ENCODE measurements around the gene TBC1D2B. TPM values are rescaled to one million over a fixed set of nuclear protein-coding genes. Genes with fewer than 3 reads are reported as not detected.

Gene TBC1D2B
- total RNA-seq, 1 experiment from 2014 or later, result 20.1 TPM

GRCh38 chr15:78108300-78109084 lies 31.0 kb upstream of the TBC1D2B start:
- Histone ChIP-seq H3K9ac (ENCODE audit: low read length) (no peak overlapping the region), H3K36me3 (ENCODE audit: insufficient read depth, low read length) (no peaks in the 10 kb centered on the region), H3K4me3 (ENCODE audit: low read length) (no peak overlapping the region), H3K79me2 (ENCODE audit: low read length) (no peaks in the 10 kb centered on the region), H3K4me1 (ENCODE audit: low read length) (no peaks in the 10 kb centered on the region), H3K27me3 (ENCODE audit: low read length) (no peaks in the 10 kb centered on the region), H4K20me1 (ENCODE audit: insufficient read depth, low read depth, low read length) (no peaks in the 10 kb centered on the region), H2AFZ (ENCODE audit: low read length) (no peak overlapping the region), H3K9me3 (ENCODE audit: low read length) (no peaks in the 10 kb centered on the region), H3K9me2 (replicated peaks; ENCODE audit: insufficient read depth, low read length) (no peaks in the 10 kb centered on the region), H3K4me2 (ENCODE audit: low read depth, low read length, poor library complexity, severe bottlenecking) (no peak overlapping the region), H3K27ac (ENCODE audit: low read length) (no peak overlapping the region)
- DNase-seq, result peak; percentile 92

- no peak overlapping the region for H3K4me2 ChIP-seq (ENCODE audit: low read depth, low read length, poor library complexity, severe bottlenecking)
- DNase-seq, result no peak
- no peaks in the 10 kb centered on the region for H3K4me1 ChIP-seq (ENCODE audit: low read length)
- no peaks in the 10 kb centered on the region for H3K27me3 ChIP-seq (ENCODE audit: low read length)
- H3K4me3 ChIP-seq (ENCODE audit: low read length), result no peak overlapping the region
- no peaks in the 10 kb centered on the region for H3K79me2 ChIP-seq (ENCODE audit: low read length)
- H3K27ac ChIP-seq (ENCODE audit: low read length), result no peak overlapping the region
- H3K9ac ChIP-seq (ENCODE audit: low read length), result no peak overlapping the region
- no peaks in the 10 kb centered on the region for H3K9me2 ChIP-seq (replicated peaks; ENCODE audit: insufficient read depth, low read length)
- H4K20me1 ChIP-seq (ENCODE audit: insufficient read depth, low read depth, low read length), result no peaks in the 10 kb centered on the region
- no peaks in the 10 kb centered on the region for H3K9me3 ChIP-seq (ENCODE audit: low read length)
- no peaks in the 10 kb centered on the region for H3K36me3 ChIP-seq (ENCODE audit: insufficient read depth, low read length)
- H2AFZ ChIP-seq (ENCODE audit: low read length), result no peak overlapping the region
Measured at GRCh38 chr15:78107471-78107870, 30.0 kb upstream of the TBC1D2B start.

DNA sequence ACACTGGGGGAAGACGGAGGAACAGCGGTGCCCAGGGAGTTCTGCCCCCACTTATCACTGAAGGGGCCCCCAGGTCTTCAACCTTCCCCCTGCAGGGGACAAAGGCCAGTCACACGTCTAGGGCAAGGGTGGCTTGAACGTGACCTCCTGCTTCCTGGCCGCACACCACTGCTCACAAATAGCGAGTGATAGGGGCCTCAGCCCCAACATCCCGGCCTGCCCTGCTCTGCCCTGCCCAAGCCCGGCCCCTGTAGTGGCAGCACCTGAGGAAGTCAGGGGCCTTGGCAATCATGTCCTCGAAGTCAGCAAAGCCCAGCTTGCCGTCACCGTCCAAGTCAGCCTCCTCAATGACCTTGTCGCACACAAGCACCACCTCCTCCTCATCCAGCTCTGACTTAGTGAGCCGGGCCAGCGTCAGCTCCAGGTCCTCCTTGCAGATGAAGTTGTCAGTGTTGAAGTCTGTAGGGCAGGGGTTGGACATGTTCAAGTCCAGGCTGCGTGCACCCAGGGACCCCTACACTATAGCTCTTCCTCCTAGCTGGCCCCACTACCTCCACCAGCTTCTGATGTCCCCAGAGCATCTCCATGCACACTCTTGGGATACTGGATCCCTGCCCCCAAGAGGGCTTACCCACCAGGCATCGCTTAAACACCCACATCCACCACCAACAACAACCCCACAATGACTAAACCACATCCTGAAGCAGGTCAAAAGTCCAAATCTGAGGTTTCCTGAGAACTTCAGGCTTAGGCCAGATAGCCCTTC lies 28.1 kb upstream of the TBC1D2B start:
- Histone ChIP-seq H3K4me1 (ENCODE audit: low read length) (no peaks in the 10 kb centered on the region), H3K9me2 (replicated peaks; ENCODE audit: insufficient read depth, low read length) (no peaks in the 10 kb centered on the region), H3K36me3 (ENCODE audit: insufficient read depth, low read length) (no peaks in the 10 kb centered on the region), H3K4me2 (ENCODE audit: low read depth, low read length, poor library complexity, severe bottlenecking) (no peak overlapping the region), H3K79me2 (ENCODE audit: low read length) (no peaks in the 10 kb centered on the region), H4K20me1 (ENCODE audit: insufficient read depth, low read depth, low read length) (no peaks in the 10 kb centered on the region), H2AFZ (ENCODE audit: low read length) (no peak overlapping the region), H3K9me3 (ENCODE audit: low read length) (no peaks in the 10 kb centered on the region), H3K27me3 (ENCODE audit: low read length) (no peaks in the 10 kb centered on the region), H3K9ac (ENCODE audit: low read length) (no peak overlapping the region), H3K4me3 (ENCODE audit: low read length) (no peak overlapping the region), H3K27ac (ENCODE audit: low read length) (no peak overlapping the region)
- DNase-seq, result no peak

DNA sequence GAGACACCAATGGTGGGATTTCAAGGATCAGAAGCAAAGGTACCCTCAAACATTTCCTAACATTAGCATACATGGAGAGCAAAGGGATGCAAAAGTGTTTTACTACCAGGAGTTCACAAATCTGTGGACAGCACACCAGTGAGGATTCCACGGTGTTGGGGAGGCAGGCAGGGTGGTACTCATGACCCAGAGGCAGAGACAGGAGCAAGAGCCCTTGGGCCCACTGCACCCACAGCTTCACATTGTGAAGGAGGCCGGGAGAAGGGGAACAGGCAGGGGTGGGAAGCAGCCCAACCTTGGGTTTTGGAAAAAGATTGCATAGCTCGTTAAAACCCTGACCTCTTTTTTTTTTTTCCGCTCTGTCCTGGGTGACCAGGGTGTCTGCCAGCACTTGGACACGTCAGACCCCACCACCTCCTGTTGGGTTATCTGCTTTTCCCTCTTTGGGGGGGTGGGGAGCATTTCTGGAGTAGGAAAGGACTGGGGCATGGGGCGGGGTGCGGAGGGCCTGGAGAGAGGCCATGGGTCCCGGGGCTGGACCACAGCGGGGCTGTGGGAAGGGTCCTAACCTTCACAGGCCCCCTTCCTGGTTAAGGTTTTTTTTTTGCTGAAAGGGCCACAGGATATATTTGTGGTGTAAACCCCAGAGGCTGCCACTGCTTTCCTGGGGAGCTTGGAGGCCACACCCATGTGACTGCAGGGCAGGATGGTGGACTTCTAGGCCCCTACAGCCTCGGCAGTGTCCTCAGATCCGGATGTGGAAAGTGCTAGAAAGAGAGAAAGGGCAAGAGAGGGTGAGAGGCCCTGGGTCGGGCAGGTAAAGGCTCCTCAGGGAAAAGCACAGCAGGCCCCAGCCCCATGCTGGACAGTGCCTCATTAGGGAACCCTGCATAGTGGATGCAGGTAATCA lies 27.3 kb upstream of the TBC1D2B start:
- Histone ChIP-seq H3K27me3 (ENCODE audit: low read length) (no peaks in the 10 kb centered on the region), H3K36me3 (ENCODE audit: insufficient read depth, low read length) (no peaks in the 10 kb centered on the region), H3K9ac (ENCODE audit: low read length) (no peak overlapping the region), H3K9me2 (replicated peaks; ENCODE audit: insufficient read depth, low read length) (no peaks in the 10 kb centered on the region), H3K4me3 (ENCODE audit: low read length) (no peak overlapping the region), H3K27ac (ENCODE audit: low read length) (no peak overlapping the region), H4K20me1 (ENCODE audit: insufficient read depth, low read depth, low read length) (no peaks in the 10 kb centered on the region), H3K4me1 (ENCODE audit: low read length) (no peaks in the 10 kb centered on the region), H3K9me3 (ENCODE audit: low read length) (no peaks in the 10 kb centered on the region), H3K4me2 (ENCODE audit: low read depth, low read length, poor library complexity, severe bottlenecking) (no peak overlapping the region), H3K79me2 (ENCODE audit: low read length) (no peaks in the 10 kb centered on the region), H2AFZ (ENCODE audit: low read length) (no peak overlapping the region)
- DNase-seq, result no peak

DNA sequence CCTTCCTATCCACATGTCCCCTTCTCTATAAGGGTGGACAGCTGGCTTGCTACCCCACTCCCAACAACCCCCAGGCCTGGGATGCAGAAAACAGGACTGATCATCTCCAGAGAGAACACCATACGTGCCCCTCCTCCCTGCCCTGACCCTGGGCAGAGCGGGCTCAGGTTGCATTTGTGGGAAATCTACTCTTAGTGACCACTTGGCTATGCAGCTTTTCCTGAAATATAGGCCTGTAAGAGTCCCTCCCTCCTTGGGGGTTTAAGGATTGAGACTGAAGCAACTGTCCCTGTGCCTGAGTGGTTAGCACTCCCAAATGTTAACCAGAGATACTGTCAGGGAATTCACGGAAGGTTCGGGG lies 26.6 kb upstream of the TBC1D2B start:
- H3K4me3 ChIP-seq (ENCODE audit: low read length), result no peak overlapping the region

DNA sequence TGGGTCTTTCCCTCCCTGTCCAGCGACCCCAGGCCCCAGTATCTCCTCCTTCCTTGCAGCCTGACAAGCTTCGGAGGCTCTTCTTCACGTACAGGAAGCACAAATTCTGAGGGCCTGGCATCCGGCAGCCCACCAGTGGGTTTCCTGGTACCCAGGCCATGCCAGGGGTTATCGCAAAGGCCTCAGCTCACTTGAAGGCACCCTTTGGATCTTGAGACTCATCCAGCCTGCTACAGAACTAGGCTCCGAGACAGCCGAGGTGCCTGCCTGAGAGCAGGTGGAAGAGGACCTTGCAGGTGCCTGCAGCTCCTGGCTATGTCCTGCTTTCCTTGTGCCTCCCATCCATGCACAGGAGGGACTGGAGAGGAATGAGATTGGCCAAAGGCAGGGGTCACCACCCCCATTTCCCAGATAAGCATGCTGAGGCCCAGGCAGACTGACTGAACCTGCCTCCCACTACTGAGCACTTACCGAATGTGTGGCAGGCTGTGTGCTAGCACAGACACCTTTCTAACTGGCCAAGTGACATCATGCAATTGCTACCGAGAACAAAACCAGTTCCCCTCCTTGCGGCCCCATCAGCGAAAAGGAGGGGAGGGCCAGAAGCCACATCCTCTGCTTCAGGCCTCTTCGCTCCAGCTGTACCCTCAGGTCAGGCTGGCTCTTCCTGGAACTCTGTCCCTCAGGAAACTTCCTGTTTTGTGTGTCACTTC lies 26.1 kb upstream of the TBC1D2B start:
- Histone ChIP-seq H3K9ac (ENCODE audit: low read length) (no peak overlapping the region), H4K20me1 (ENCODE audit: insufficient read depth, low read depth, low read length) (no peaks in the 10 kb centered on the region), H3K4me2 (ENCODE audit: low read depth, low read length, poor library complexity, severe bottlenecking) (no peak overlapping the region), H3K4me3 (ENCODE audit: low read length) (no peak overlapping the region), H3K9me2 (replicated peaks; ENCODE audit: insufficient read depth, low read length) (no peaks in the 10 kb centered on the region), H3K27ac (ENCODE audit: low read length) (no peak overlapping the region), H3K9me3 (ENCODE audit: low read length) (no peaks in the 10 kb centered on the region), H3K27me3 (ENCODE audit: low read length) (no peaks in the 10 kb centered on the region), H3K4me1 (ENCODE audit: low read length) (no peaks in the 10 kb centered on the region), H2AFZ (ENCODE audit: low read length) (no peak overlapping the region), H3K79me2 (ENCODE audit: low read length) (no peaks in the 10 kb centered on the region), H3K36me3 (ENCODE audit: insufficient read depth, low read length) (no peaks in the 10 kb centered on the region)
- no peak for DNase-seq

More for the DNA sequence above, 26.6 kb upstream of the TBC1D2B start:
- H3K27ac ChIP-seq (ENCODE audit: low read length), result no peak overlapping the region
- no peaks in the 10 kb centered on the region for H4K20me1 ChIP-seq (ENCODE audit: insufficient read depth, low read depth, low read length)
- no peak for DNase-seq
- no peaks in the 10 kb centered on the region for H3K36me3 ChIP-seq (ENCODE audit: insufficient read depth, low read length)
- no peaks in the 10 kb centered on the region for H3K9me3 ChIP-seq (ENCODE audit: low read length)
- no peaks in the 10 kb centered on the region for H3K27me3 ChIP-seq (ENCODE audit: low read length)
- no peaks in the 10 kb centered on the region for H3K9me2 ChIP-seq (replicated peaks; ENCODE audit: insufficient read depth, low read length)
- no peak overlapping the region for H3K4me2 ChIP-seq (ENCODE audit: low read depth, low read length, poor library complexity, severe bottlenecking)
- no peaks in the 10 kb centered on the region for H3K4me1 ChIP-seq (ENCODE audit: low read length)
- H2AFZ ChIP-seq (ENCODE audit: low read length), result no peak overlapping the region
- H3K9ac ChIP-seq (ENCODE audit: low read length), result no peak overlapping the region
- no peaks in the 10 kb centered on the region for H3K79me2 ChIP-seq (ENCODE audit: low read length)

- Histone ChIP-seq H3K9me3 (ENCODE audit: low read length) (no peaks in the 10 kb centered on the region), H3K4me2 (ENCODE audit: low read depth, low read length, poor library complexity, severe bottlenecking) (no peak overlapping the region), H3K4me3 (ENCODE audit: low read length) (no peak overlapping the region), H2AFZ (ENCODE audit: low read length) (no peak overlapping the region), H3K79me2 (ENCODE audit: low read length) (no peaks in the 10 kb centered on the region), H4K20me1 (ENCODE audit: insufficient read depth, low read depth, low read length) (no peaks in the 10 kb centered on the region), H3K36me3 (ENCODE audit: insufficient read depth, low read length) (no peaks in the 10 kb centered on the region), H3K27me3 (ENCODE audit: low read length) (no peaks in the 10 kb centered on the region), H3K9ac (ENCODE audit: low read length) (no peak overlapping the region), H3K9me2 (replicated peaks; ENCODE audit: insufficient read depth, low read length) (no peaks in the 10 kb centered on the region), H3K27ac (ENCODE audit: low read length) (no peak overlapping the region), H3K4me1 (ENCODE audit: low read length) (no peaks in the 10 kb centered on the region)
- DNase-seq, result no peak
Measured at GRCh38 chr15:78102741-78103140, 25.2 kb upstream of the TBC1D2B start.
